ENCODE data around the gene WDR6.

DNA sequence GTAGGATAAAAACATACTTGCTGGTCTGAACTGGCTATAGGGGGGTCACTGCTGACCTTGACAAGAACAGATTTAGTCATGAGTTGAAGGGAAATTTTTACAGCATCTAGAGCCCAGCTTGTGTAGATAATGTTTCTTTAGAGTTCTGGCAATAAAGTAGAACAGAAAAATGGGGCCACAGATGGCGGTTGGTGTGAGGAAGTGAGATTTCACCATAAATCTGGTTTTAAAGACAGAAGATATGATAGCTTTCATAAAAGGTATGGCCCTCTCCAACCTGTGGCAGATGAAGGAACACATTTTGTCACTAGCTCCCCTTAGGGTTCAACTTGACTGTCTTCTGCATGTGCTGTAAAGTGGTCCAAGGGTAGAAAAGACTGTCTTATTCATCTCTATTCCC lies 46.4 kb downstream of the WDR6 start:
- TF ChIP-seq NR3C1 (CRISPR knock-in tag; IDR thresholded peaks at IDR 0.05) (no peak), GATA2 (CRISPR knock-in tag; IDR thresholded peaks at IDR 0.05) (no peak), NFE2L1 (tag; IDR thresholded peaks at IDR 0.05; ENCODE audit: borderline replicate concordance, low read depth) (no peak), RHOXF2B (CRISPR knock-in tag; conservative IDR thresholded peaks at IDR 0.05) (no peak), TRIM24 (IDR thresholded peaks at IDR 0.05) (no peak), PRPF4 (IDR thresholded peaks at IDR 0.05; ENCODE audit: insufficient read depth, low read depth, low read length, poor library complexity, severe bottlenecking) (no peak), TCF7L2 (IDR thresholded peaks at IDR 0.05; ENCODE audit: low read depth, low read length) (no peak), CBX1 (IDR thresholded peaks at IDR 0.05; ENCODE audit: low read depth) (no peak), NR2C2 (CRISPR knock-in tag; IDR thresholded peaks at IDR 0.05) (no peak), NR2C2 (tag; IDR thresholded peaks at IDR 0.05) (no peak), SMARCC2 (IDR thresholded peaks at IDR 0.05; ENCODE audit: low read depth) (no peak)
- TF ChIP-seq, protein P1, sequence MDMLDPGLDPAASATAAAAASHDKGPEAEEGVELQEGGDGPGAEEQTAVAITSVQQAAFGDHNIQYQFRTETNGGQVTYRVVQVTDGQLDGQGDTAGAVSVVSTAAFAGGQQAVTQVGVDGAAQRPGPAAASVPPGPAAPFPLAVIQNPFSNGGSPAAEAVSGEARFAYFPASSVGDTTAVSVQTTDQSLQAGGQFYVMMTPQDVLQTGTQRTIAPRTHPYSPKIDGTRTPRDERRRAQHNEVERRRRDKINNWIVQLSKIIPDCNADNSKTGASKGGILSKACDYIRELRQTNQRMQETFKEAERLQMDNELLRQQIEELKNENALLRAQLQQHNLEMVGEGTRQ (CRISPR knock-in tag; IDR thresholded peaks at IDR 0.05) = no peak
- TF ChIP-seq, protein P2, sequence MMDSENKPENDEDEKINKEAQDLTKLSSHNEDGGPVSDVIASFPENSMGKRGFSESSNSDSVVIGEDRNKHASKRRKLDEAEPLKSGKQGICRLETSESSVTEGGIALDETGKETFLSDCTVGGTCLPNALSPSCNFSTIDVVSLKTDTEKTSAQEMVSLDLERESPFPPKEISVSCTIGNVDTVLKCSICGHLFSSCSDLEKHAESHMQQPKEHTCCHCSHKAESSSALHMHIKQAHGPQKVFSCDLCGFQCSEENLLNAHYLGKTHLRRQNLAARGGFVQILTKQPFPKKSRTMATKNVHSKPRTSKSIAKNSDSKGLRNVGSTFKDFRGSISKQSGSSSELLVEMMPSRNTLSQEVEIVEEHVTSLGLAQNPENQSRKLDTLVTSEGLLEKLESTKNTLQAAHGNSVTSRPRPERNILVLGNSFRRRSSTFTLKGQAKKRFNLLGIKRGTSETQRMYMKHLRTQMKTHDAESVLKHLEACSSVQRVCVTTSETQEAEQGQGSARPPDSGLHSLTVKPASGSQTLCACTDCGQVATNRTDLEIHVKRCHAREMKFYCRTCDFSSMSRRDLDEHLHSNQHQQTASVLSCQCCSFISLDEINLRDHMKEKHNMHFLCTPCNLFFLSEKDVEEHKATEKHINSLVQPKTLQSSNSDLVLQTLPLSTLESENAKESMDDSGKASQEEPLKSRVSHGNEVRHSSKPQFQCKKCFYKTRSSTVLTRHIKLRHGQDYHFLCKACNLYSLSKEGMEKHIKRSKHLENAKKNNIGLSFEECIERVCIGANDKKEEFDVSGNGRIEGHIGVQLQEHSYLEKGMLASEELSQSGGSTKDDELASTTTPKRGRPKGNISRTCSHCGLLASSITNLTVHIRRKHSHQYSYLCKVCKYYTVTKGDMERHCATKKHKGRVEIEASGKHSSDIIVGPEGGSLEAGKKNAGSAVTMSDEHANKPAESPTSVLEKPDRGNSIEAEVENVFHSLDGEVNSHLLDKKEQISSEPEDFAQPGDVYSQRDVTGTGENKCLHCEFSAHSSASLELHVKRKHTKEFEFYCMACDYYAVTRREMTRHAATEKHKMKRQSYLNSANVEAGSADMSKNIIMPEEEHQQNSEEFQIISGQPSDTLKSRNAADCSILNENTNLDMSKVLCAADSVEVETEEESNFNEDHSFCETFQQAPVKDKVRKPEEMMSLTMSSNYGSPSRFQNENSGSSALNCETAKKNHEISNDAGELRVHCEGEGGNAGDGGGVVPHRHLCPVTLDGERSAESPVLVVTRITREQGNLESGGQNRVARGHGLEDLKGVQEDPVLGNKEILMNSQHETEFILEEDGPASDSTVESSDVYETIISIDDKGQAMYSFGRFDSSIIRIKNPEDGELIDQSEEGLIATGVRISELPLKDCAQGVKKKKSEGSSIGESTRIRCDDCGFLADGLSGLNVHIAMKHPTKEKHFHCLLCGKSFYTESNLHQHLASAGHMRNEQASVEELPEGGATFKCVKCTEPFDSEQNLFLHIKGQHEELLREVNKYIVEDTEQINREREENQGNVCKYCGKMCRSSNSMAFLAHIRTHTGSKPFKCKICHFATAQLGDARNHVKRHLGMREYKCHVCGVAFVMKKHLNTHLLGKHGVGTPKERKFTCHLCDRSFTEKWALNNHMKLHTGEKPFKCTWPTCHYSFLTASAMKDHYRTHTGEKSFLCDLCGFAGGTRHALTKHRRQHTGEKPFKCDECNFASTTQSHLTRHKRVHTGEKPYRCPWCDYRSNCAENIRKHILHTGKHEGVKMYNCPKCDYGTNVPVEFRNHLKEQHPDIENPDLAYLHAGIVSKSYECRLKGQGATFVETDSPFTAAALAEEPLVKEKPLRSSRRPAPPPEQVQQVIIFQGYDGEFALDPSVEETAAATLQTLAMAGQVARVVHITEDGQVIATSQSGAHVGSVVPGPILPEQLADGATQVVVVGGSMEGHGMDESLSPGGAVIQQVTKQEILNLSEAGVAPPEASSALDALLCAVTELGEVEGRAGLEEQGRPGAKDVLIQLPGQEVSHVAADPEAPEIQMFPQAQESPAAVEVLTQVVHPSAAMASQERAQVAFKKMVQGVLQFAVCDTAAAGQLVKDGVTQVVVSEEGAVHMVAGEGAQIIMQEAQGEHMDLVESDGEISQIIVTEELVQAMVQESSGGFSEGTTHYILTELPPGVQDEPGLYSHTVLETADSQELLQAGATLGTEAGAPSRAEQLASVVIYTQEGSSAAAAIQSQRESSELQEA (IDR thresholded peaks at IDR 0.05; ENCODE audit: low read depth) = no peak
- TF ChIP-seq, protein P3, sequence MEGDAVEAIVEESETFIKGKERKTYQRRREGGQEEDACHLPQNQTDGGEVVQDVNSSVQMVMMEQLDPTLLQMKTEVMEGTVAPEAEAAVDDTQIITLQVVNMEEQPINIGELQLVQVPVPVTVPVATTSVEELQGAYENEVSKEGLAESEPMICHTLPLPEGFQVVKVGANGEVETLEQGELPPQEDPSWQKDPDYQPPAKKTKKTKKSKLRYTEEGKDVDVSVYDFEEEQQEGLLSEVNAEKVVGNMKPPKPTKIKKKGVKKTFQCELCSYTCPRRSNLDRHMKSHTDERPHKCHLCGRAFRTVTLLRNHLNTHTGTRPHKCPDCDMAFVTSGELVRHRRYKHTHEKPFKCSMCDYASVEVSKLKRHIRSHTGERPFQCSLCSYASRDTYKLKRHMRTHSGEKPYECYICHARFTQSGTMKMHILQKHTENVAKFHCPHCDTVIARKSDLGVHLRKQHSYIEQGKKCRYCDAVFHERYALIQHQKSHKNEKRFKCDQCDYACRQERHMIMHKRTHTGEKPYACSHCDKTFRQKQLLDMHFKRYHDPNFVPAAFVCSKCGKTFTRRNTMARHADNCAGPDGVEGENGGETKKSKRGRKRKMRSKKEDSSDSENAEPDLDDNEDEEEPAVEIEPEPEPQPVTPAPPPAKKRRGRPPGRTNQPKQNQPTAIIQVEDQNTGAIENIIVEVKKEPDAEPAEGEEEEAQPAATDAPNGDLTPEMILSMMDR (IDR thresholded peaks at IDR 0.05 in 2 of 3, conservative IDR thresholded peaks at IDR 0.05 in 1 of 3; ENCODE audit: insufficient read depth in 2 of 3, low read depth in 1 of 3, low read length in 3 of 3) = no peak
